GM23248 (cell line): ENCODE results near the gene HTR2C. TPM values are rescaled to one million over a fixed set of nuclear protein-coding genes. Genes with fewer than 3 reads are reported as not detected.

ENCODE experiments used
- DNase-seq: peaks from one replicate; pipeline ENCODE4 v3.0.0-alpha.2; 2015
- H2AFZ ChIP-seq: fragments of 200-600 bp; sonication (generic); 2 replicates; pipeline ENCODE4 v1.6.1; 2016; ENCODE audit warnings: antibody characterized with exemption
- H3F3A ChIP-seq: fragments of 200-600 bp; sonication (generic); 2 replicates; pipeline ENCODE4 v1.6.1; 2016; ENCODE audit warnings: mild to moderate bottlenecking, antibody characterized with exemption, mixed run types; ENCODE audit not compliant: insufficient read depth
- H3K27ac ChIP-seq: fragments of 200-600 bp; sonication (generic); 2 replicates; pipeline ENCODE4 v1.5.1; 2016; ENCODE audit warnings: mild to moderate bottlenecking
- H3K27me3 ChIP-seq: fragments of 200-600 bp; sonication (generic); replicated peaks from 2 replicates; pipeline ENCODE4 v1.6.1; 2016; ENCODE audit warnings: mild to moderate bottlenecking; ENCODE audit not compliant: insufficient read depth
- H3K36me3 ChIP-seq: fragments of 200-600 bp; sonication (generic); 2 replicates; pipeline ENCODE4 v1.6.1; 2016; ENCODE audit warnings: low read depth, mild to moderate bottlenecking
- H3K4me1 ChIP-seq: fragments of 200-600 bp; sonication (generic); 2 replicates; pipeline ENCODE4 v1.6.1; 2016; ENCODE audit warnings: mild to moderate bottlenecking; ENCODE audit not compliant: insufficient read depth
- H3K4me2 ChIP-seq: fragments of 200-600 bp; sonication (generic); one replicate; pipeline ENCODE4 v1.6.1; 2016; ENCODE audit warnings: mild to moderate bottlenecking; ENCODE audit not compliant: unreplicated experiment
- H3K4me3 ChIP-seq: fragments of 200-600 bp; sonication (generic); 2 replicates; pipeline ENCODE4 v1.5.1; 2016; ENCODE audit warnings: mild to moderate bottlenecking
- H3K79me2 ChIP-seq: fragments of 200-600 bp; sonication (generic); 2 replicates; pipeline ENCODE4 v1.6.1; 2016; ENCODE audit warnings: mild to moderate bottlenecking; ENCODE audit not compliant: insufficient read depth
- H3K9ac ChIP-seq: fragments of 200-600 bp; sonication (generic); 2 replicates; pipeline ENCODE4 v1.6.1; 2016; ENCODE audit warnings: mild to moderate bottlenecking
- H3K9me2 ChIP-seq: fragments of 200-600 bp; sonication (generic); 2 replicates; pipeline ENCODE4 v1.6.1; 2016; ENCODE audit warnings: mixed run types, mild to moderate bottlenecking, moderate library complexity; ENCODE audit not compliant: insufficient read depth
- H3K9me3 ChIP-seq: fragments of 200-600 bp; sonication (generic); one replicate; pipeline ENCODE4 v1.6.1; 2017; ENCODE audit warnings: low read depth
- H4K20me1 ChIP-seq: fragments of 200-600 bp; sonication (generic); 2 replicates; pipeline ENCODE4 v1.6.0; 2016; ENCODE audit not compliant: insufficient read depth
- EZH2 ChIP-seq: fragments of 200-600 bp; sonication (generic); IDR thresholded peaks from 2 replicates; pipeline ENCODE4 v1.6.1; 2018; ENCODE audit warnings: antibody characterized with exemption, mild to moderate bottlenecking; ENCODE audit not compliant: insufficient read depth, poor library complexity, severe bottlenecking
- EZH2phosphoT487 ChIP-seq: fragments of 200-600 bp; sonication (generic); IDR thresholded peaks from 2 replicates; pipeline ENCODE4 v1.6.1; 2018; ENCODE audit warnings: antibody characterized with exemption, moderate library complexity, mild to moderate bottlenecking, low read depth; ENCODE audit not compliant: insufficient read depth
- WGBS, 2 experiments: methylation state at CpG; one replicate each; pipeline ENCODE4 v1.1.6; 2015 to 2017; ENCODE audit warnings: low lambda C conversion rate in 2 of 2, low coverage in 1 of 2; ENCODE audit errors: missing lambda C conversion rate in 2 of 2; 5-methylcytosine and 5-hydroxymethylcytosine counted together
- in situ Hi-C: fragments of 300-500 bp; cut with MboI; formaldehyde crosslinking; loops from 2 replicates; pipeline ENCODE4 v1.15.0; 2020
- polyA plus RNA-seq: library from polyadenylated mRNA; unstranded; fragments of >200 nt; fragmentation: Nextera tagmentation; extraction: Ambion mirVana; gene quantifications from 2 replicates; pipeline ENCODE4 v1.2.1, GENCODE V29; 2016
- total RNA-seq: library from RNA; depleted of rRNA; stranded (reverse); fragments of >200 nt; shearing (Covaris generic); gene quantifications from 2 replicates; pipeline ENCODE4 v1.2.3, GENCODE V29; 2014

HTR2C gene
- total and polyA plus RNA-seq, 2 experiments from 2014 or later, result not detected

- no peaks in the 10 kb centered on the region for H3F3A ChIP-seq
- no peak overlapping the region for H3K4me3 ChIP-seq
- H3K4me1 ChIP-seq, result no peaks in the 10 kb centered on the region
- no peak overlapping the region for H2AFZ ChIP-seq
- no peaks in the 10 kb centered on the region for H3K36me3 ChIP-seq
- WGBS, 2 experiments, result 0% methylated on average over 1 of the region's 1 CpG
- no peak overlapping the region for H3K4me2 ChIP-seq
- H3K27me3 ChIP-seq, result no peaks in the 10 kb centered on the region
- DNase-seq, result no peak
- no peaks in the 10 kb centered on the region for H3K79me2 ChIP-seq
- H3K9me2 ChIP-seq, result no peaks in the 10 kb centered on the region
- in situ Hi-C loops, result no loop called here
- no peak for TF ChIP-seq EZH2phosphoT487
- no peak for TF ChIP-seq EZH2
- no peaks in the 10 kb centered on the region for H3K9me3 ChIP-seq
- H4K20me1 ChIP-seq, result no peaks in the 10 kb centered on the region
- no peak overlapping the region for H3K27ac ChIP-seq
- H3K9ac ChIP-seq, result no peak overlapping the region
Measured at GRCh38 chrX:114709406-114709805, 125.5 kb downstream of the HTR2C start.

DNA sequence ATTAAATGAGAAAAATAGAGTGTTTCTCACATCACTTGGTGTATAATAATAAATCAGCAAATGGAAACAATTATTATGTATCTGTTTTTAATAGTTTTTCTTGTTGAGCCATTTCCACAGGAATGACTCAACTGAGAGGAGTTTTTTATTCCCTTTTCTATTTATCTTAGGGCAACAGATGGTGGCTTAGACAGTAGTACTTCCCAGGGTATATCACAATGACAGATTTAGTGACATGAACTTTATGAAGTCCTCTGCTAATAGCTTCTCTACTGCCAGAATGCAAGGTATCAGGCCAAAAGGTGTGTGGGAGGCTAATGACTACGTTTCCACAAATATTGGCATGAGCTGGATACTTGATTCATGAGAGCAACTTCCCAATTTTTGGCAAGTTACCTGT, 126.7 kb downstream of the HTR2C start:
- no peak overlapping the region for H3K4me2 ChIP-seq
- H3K36me3 ChIP-seq, result no peaks in the 10 kb centered on the region

DNA sequence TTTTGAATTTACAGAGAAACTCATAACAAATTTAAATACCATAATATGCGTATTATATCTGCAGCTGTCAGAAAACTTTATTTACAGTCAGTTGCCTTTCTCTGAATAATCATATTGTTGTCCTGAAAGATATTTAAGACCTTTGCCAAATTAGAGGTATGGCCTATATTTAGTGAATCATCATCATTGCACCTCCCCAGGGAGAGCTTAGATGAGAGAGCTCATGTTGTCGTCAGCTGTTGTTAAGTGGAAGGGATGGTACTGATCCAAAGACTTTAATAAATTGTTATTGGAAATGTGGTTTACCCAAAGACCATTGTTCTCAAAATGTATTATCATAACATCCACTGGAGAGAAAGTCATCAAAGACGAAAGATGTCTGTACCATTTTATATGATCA, 128.6 kb downstream of the HTR2C start:
- no peaks in the 10 kb centered on the region for H3K36me3 ChIP-seq
- no peak overlapping the region for H2AFZ ChIP-seq
- in situ Hi-C loops, result no loop called here
- DNase-seq, result peak; percentile 5
- H3K4me3 ChIP-seq, result no peak overlapping the region
- no peaks in the 10 kb centered on the region for H4K20me1 ChIP-seq
- no peaks in the 10 kb centered on the region for H3K9me2 ChIP-seq
- no peak overlapping the region for H3K27ac ChIP-seq
- H3K27me3 ChIP-seq, result no peaks in the 10 kb centered on the region
- H3K4me2 ChIP-seq, result no peak overlapping the region
- no peaks in the 10 kb centered on the region for H3K4me1 ChIP-seq
- WGBS, 2 experiments, result 65 to 72% methylated on average over 3 of the region's 3 CpGs
- no peaks in the 10 kb centered on the region for H3F3A ChIP-seq
- H3K9me3 ChIP-seq, result no peaks in the 10 kb centered on the region
- no peaks in the 10 kb centered on the region for H3K79me2 ChIP-seq
- no peak overlapping the region for H3K9ac ChIP-seq
- TF ChIP-seq EZH2 (no peak), EZH2phosphoT487 (no peak)

More for the DNA sequence above, 126.7 kb downstream of the HTR2C start:
- Histone ChIP-seq H3F3A (no peaks in the 10 kb centered on the region), H3K27me3 (no peaks in the 10 kb centered on the region), H3K79me2 (no peaks in the 10 kb centered on the region), H2AFZ (no peak overlapping the region), H3K4me3 (no peak overlapping the region), H3K4me1 (no peaks in the 10 kb centered on the region), H3K27ac (no peak overlapping the region), H3K9me3 (no peaks in the 10 kb centered on the region), H3K9me2 (no peaks in the 10 kb centered on the region), H4K20me1 (no peaks in the 10 kb centered on the region), H3K9ac (no peak overlapping the region)
- no peak for TF ChIP-seq EZH2
- WGBS, 2 experiments, result 15 to 33% methylated on average over 1 of the region's 1 CpG
- in situ Hi-C loops, result no loop called here
- DNase-seq, result no peak

DNA sequence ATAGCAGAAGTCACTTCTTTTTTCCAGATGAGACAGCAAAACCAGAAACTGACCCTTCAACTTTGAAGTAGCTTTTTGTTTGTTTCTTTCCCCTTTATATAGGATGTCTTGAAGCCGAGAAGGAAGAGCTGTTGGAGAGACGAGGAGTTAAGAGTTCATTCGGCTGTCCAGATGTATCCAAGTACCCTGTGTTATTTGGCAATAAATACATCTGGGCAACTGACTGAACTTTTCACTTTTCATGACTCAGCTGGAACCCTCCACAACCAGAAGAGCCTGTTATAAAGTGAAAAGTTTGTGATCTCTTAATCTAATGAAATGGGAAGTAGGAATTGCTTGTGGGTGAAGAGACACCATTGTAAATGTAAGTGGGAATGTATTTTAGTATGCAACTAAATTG, 131.2 kb downstream of the HTR2C start:
- Histone ChIP-seq H3K4me1 (no peaks in the 10 kb centered on the region), H3K27me3 (no peaks in the 10 kb centered on the region), H3K9me2 (no peaks in the 10 kb centered on the region), H3K36me3 (no peaks in the 10 kb centered on the region), H3F3A (no peaks in the 10 kb centered on the region), H3K4me3 (no peak overlapping the region), H4K20me1 (no peaks in the 10 kb centered on the region), H2AFZ (no peak overlapping the region), H3K27ac (no peak overlapping the region), H3K4me2 (no peak overlapping the region), H3K9ac (no peak overlapping the region), H3K79me2 (no peaks in the 10 kb centered on the region), H3K9me3 (no peaks in the 10 kb centered on the region)
- DNase-seq, result peak; percentile 0
- in situ Hi-C loops, result no loop called here
- no peak for TF ChIP-seq EZH2
- no peak for TF ChIP-seq EZH2phosphoT487
- 13 to 21% methylated on average over 3 of the region's 3 CpGs for WGBS, 2 experiments

- TF ChIP-seq EZH2phosphoT487 (no peak), EZH2 (no peak)
- H3K27me3 ChIP-seq, result no peaks in the 10 kb centered on the region
Measured at GRCh38 chrX:114717921-114718320, 134.0 kb downstream of the HTR2C start.

More at GRCh38 chrX:114717921-114718320, 134.0 kb downstream of the HTR2C start:
- DNase-seq, result no peak
- Histone ChIP-seq H3K79me2 (no peaks in the 10 kb centered on the region), H3K4me2 (no peak overlapping the region), H2AFZ (no peak overlapping the region), H3K4me1 (no peaks in the 10 kb centered on the region), H3K36me3 (no peaks in the 10 kb centered on the region), H3K9me3 (no peaks in the 10 kb centered on the region), H4K20me1 (no peaks in the 10 kb centered on the region), H3K27ac (no peak overlapping the region), H3K9me2 (no peaks in the 10 kb centered on the region), H3K9ac (no peak overlapping the region), H3F3A (no peaks in the 10 kb centered on the region), H3K4me3 (no peak overlapping the region)
- whole genome bisulfite sequencing, 2 experiments, result 79 to 88% methylated on average over 6 of the region's 6 CpGs
- in situ Hi-C loops, result no loop called here
